ENCODE data around the gene RPGR.
A peak's percentile ranks its signal among the peaks of the same experiment; 100 is the strongest.

Gene RPGR

DNA sequence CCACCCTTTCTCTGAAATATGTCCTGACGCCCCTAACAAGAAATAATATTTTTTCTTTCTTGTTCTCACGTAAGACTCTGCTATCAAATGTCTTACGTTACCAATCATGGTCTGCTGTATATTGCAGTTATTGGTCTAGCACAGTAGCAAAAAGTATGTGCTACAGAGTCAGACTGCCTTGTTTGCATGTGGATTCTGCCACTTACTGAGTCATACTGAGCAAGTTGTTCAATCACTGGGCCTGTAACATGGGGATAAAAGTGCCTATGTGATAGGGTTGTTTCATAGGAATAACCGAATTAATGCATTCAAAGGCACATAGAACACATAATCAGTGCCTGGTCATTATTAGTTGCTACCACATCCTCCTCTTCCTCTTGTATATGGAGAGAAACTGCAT lies 14.1 kb downstream of the RPGR start:
- no peak for TF ChIP-seq CTCF (conservative IDR thresholded peaks at IDR 0.05; ENCODE audit: control insufficient read depth, insufficient read depth, low read depth, low read length)
- peak; percentile 68 for DNase-seq (ENCODE audit: low read depth)
- H3K4me3 ChIP-seq (ENCODE audit: control insufficient read depth, low read depth, low read length), result no peak overlapping the region

DNA sequence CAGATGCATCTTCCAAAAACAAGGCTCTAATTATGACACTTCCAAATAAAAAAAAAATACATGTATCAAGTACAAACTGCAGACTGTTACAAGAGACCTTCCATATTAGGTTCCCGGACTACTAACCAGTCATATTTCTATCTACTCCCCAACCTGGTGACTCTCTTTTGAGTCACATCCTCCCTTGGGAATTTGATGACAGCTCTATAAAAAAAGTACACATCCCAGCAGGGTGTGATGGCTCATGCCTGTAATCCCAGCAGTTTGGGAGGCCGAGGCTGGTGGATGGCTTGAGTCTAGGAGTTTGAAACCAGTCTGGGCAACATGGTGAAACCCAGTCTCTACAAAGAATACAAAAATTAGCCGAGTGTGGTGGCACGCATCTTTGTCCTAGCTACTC lies 14.9 kb downstream of the RPGR start:
- TF ChIP-seq CTCF (conservative IDR thresholded peaks at IDR 0.05; ENCODE audit: control insufficient read depth, insufficient read depth, low read depth, low read length), result no peak
- DNase-seq (ENCODE audit: low read depth), result peak; percentile 92
- no peak overlapping the region for H3K4me3 ChIP-seq (ENCODE audit: control insufficient read depth, low read depth, low read length)

GRCh38 chrX:38311743-38312142 lies 15.6 kb downstream of the RPGR start:
- TF ChIP-seq CTCF (conservative IDR thresholded peaks at IDR 0.05; ENCODE audit: control insufficient read depth, insufficient read depth, low read depth, low read length), result no peak
- DNase-seq (ENCODE audit: low read depth), result no peak
- no peak overlapping the region for H3K4me3 ChIP-seq (ENCODE audit: control insufficient read depth, low read depth, low read length)

GRCh38 chrX:38305971-38306370 lies 21.3 kb downstream of the RPGR start:
- no peak overlapping the region for H3K4me3 ChIP-seq (ENCODE audit: control insufficient read depth, low read depth, low read length)
- peak; percentile 28 for TF ChIP-seq CTCF (conservative IDR thresholded peaks at IDR 0.05; ENCODE audit: control insufficient read depth, insufficient read depth, low read depth, low read length)
- peak; percentile 92 for DNase-seq (ENCODE audit: low read depth)

DNA sequence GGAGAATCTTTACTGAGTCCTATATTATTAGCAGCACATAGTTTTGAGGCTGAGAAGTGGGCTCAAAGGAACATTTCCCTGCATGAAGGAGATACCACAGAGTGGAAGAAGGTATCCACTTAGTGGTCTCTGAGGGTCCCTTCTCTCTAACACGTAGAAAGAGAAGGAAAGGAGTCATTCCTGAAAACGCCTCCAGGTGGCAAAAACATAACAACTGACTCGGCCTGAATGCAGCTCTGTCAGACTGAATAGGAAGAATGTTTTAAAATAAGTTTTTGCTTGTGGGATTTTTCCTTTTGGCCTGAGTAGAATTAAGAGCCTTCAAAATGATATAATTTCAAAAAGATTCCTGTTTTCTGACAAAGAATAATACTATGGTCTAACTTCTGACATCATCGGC lies 23.3 kb downstream of the RPGR start:
- no peak overlapping the region for H3K4me3 ChIP-seq (ENCODE audit: control insufficient read depth, low read depth, low read length)
- peak; percentile 44 for TF ChIP-seq CTCF (conservative IDR thresholded peaks at IDR 0.05; ENCODE audit: control insufficient read depth, insufficient read depth, low read depth, low read length)
- DNase-seq (ENCODE audit: low read depth), result peak; percentile 52

DNA sequence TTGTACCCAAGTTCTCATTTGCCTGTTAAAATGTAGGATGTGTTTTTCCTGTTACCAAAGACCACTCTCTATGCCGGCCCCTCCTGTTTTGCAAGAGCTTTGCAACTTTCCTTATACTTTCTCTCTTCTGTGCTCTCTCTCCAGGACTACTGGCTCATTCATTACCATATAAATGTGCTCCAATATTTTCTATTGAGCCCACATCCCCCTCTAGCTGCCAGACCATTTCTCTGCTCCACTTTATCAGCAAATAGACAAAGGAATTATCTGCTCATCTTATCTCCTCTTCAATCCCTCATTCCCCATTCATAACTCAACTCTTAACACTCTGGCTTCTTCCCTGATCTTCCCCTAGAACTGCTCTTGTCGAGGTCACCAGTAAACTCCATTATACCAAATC lies 33.6 kb downstream of the RPGR start:
- TF ChIP-seq CTCF (conservative IDR thresholded peaks at IDR 0.05; ENCODE audit: control insufficient read depth, insufficient read depth, low read depth, low read length), result peak; percentile 19
- no peak overlapping the region for H3K4me3 ChIP-seq (ENCODE audit: control insufficient read depth, low read depth, low read length)
- DNase-seq (ENCODE audit: low read depth), result no peak

GRCh38 chrX:38287674-38288073 lies 39.6 kb downstream of the RPGR start:
- DNase-seq (ENCODE audit: low read depth), result no peak
- TF ChIP-seq CTCF (conservative IDR thresholded peaks at IDR 0.05; ENCODE audit: control insufficient read depth, insufficient read depth, low read depth, low read length), result no peak
- no peak overlapping the region for H3K4me3 ChIP-seq (ENCODE audit: control insufficient read depth, low read depth, low read length)
